Measurements from ENCODE around the gene BNIP1. TPM values are rescaled to one million over a fixed set of nuclear protein-coding genes. Genes with fewer than 3 reads are reported as not detected.
A peak's percentile ranks its signal among the peaks of the same experiment; 100 is the strongest.

Gene BNIP1
- total RNA-seq, 1 donor from 2014 or later = 8.1 TPM

DNA sequence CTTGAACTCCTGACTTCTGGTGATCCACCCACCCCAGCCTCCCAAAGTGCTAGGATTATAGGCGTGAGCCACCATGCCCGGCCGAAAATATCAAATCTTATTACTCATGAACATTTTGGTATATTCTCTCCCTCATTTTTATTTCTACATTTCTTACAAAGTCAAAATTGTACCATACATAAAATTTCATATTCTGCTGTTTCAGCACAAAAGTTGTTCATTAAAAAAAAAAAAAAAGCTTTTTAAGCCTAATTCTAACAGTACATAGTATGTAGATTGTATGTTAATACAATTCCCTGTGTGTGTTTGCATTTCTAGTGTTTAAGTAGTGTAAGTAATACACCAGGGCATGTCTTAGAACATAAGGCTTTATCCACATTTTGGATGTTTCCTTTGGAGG, 14.9 kb downstream of the BNIP1 start:
- DNase-seq = no peak
- intact Hi-C loops (cut with micrococcal nuclease) = no loop called here

DNA sequence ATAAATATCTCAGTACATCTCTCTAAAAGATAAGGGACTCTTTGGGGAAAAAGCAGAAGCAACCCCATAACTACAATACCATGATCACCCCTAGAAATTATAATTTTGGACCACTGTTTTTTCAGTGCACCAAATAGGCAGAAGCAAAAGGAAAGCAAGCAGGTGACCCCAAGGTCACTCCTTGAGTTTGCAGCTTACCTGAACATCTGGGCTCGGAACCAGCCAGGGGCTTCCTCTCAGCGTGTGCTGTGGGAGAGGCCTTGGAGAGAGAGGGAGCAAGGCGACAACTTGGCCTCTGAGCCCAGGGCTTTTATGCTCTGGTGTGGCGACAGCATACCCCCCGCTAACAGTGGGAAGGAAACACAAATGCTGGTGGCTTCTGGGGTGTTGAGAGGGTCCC, 16.8 kb downstream of the BNIP1 start:
- intact Hi-C loops (cut with micrococcal nuclease) = loop anchor here (10.0 kb wide), 1 partner anchor 124 kb away; no protein-coding TSS in a partner anchor
- ATAC-seq (no peak), DNase-seq (no peak)

More for the DNA sequence above, 14.9 kb downstream of the BNIP1 start:
- ATAC-seq = no peak

DNA sequence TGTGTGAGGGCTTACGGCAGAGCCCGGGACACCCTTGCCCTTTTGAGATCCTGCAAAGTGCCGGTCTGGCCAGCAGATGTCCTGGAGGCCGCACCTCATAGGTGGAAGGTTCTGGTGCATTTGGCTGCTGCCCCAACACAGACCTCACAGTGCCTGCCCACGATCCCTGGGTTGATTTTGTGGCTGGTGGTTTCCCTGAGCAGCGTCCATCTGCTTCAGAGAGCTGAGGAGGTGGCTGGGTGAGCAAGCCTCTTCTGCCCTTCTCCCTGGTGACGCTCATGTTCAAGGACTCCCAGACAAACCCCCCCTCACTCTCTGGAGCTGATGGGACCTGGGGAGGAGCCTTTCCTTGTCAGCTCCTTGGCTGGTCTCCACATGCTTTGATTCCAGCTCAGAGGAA, 18.9 kb downstream of the BNIP1 start:
- peak; percentile 59 for DNase-seq
- intact Hi-C loops (cut with micrococcal nuclease) = loop anchor here (10.0 kb wide), 1 partner anchor 122 kb away; no protein-coding TSS in a partner anchor
- peak; percentile 61 for ATAC-seq

DNA sequence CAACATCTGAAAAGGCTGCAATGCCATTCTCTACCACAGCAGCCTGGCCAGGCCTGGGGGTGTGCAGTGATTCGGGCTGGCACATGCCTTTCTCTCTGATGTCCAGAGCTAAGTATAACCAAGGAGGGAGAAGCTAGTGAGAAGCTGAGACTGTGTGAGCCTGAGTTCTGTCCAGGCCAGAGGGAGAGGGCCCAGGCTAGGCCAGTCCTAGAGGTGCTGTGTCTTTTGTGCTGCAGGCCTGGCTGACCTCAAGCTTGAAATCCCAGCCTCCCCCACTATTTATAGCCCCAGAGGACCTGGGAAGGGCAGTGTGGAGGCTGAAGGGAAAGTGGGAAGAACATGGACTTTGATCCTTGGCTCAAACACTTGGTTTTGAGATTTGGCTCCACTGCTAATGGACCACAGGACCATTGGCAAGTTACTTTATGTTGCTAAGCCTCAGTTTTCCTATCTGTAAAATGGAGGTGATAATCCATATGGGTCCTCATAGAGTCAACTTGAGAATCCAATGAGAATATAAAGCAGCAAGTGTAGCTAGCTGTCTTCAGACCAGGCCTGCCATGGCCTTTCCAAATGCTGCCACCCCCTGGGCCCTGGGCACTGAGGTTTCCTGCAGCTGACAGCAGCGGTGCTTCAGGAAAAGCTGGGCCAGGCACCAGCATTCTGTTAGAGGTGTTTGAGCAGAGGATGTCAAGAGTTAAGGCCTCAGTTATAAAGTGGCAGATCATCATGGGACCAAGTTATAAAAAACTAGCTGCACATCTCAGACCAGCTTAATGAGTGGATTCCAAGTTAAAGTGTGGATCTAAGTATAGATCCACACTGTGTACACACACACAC, 21.1 kb downstream of the BNIP1 start:
- DNase-seq = peak; percentile 55
- ATAC-seq = peak; percentile 82

DNA sequence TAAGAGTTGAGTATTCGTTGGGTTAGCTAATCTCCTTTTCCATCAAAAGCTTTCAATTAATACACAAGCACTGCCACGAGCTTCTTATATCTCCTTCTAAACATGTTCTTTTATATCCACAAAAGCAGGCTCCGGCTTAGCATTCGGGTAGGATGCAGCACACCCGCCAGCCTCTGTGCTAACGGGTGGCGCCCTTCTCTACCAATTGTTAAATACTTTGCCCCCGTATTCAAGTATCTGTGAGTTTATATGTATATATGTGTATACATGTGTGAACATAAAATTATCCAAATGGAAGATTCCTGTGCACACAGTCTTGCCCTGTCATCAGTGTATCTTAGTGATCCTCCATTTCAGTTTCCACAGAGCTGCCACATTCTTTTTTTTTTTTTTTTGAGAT, 27.8 kb downstream of the BNIP1 start:
- intact Hi-C loops (cut with micrococcal nuclease) = no loop called here
- DNase-seq (no peak), ATAC-seq (no peak)

More for the DNA sequence above, 21.1 kb downstream of the BNIP1 start:
- intact Hi-C loops (cut with micrococcal nuclease) = loop anchor here (10.0 kb wide), 1 partner anchor 119 kb away; no protein-coding TSS in a partner anchor

DNA sequence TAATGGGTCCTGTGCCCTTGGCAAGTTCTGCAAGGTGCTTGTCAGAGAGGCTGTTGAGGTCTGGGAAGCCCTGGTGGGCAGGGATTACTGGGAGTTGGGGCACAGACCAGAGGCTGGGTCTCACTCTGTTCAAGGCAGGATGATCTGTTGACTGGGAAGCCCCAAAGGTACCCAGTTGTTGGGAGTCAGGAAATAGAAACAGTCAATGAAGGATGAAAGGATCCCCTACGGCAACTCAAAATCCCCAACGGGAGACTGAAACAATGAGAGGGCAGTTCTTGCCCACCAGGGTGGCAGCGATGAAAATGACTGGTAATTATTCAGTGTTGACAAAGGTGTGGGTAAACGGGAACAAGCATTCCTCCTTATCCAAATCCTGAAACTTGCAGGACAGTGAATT, 31.2 kb downstream of the BNIP1 start:
- ATAC-seq = no peak
- DNase-seq = no peak
- intact Hi-C loops (cut with micrococcal nuclease) = no loop called here

DNA sequence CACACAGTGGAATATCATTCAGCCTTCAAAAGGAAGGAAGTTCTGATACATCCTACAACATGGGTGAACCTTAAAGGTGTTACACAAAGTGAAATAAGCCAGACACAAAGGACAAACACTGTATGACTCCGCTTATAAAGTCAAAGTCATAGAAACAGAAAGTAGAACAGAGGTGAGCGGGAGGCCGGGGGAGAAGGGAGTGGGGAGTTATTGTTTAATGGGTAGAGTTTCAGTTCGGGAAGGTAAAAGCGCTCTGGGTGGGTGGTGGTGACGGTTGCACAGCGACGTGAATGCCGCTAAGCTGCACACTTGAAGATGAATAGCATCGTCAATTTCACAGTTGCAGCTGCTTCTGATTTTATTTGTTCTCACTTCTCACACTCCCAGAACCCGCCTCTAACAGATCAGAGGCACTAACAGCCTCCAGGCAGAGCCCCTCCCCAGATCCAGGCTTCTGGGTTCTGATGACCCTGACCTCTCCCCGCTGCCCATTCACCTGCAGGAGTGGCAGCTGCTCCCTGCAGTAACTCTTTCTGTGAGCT, 34.1 kb downstream of the BNIP1 start:
- intact Hi-C loops (cut with micrococcal nuclease) = no loop called here
- DNase-seq = no peak
- ATAC-seq = no peak

DNA sequence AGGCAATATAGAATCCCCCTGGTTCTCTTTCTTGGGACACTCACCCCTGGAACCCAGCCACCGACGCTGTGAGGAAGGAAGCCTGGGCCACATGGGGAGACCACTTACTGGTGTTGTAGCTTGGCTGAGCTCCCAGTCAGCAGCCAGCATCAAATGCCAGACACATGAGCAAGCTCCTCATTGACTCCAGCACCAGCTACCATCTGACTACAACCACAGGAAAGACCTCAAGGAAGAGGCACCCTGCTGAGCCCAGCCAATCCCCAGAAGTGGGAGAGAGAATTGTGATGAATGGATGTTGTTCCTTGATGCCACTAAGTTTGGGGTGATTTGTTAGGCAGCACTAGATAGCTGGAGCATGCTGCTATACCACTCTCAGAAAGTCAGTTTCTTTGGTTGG, 36.0 kb downstream of the BNIP1 start:
- intact Hi-C loops (cut with micrococcal nuclease) = no loop called here
- no peak for ATAC-seq
- DNase-seq = no peak

DNA sequence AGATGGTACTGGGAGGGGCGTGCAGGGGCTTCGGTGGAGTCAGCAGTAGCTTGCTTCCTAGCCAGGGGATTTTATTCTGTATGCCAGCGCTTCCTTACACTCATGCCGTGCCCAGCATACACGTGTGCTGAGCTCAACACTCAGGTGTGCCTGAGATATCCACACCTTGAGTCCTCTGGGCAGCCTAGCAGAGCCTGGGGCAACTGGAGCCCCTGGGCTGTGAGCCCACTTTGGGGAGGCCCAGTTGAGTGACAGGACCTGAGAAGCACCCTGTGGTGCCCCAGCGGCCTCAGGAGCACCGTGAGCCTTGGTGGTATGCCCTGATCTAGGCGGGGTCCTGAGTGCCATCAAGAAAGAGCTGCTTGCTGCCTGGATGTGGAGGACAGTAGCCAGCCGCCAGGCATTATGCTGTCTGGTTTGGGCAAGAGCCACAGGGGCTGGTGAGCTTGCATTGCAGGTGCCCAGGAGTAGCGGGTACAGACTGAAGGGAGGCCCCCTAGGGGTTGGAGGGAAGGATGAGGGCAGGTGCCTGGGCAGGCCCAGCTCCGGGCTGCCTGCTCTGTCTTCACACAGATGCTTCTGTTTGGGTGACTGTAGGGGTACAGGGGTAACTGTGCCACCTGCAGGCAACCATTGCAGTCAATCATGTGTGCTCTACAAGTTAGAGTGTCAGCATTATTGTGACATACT, 42.9 kb downstream of the BNIP1 start:
- ATAC-seq = no peak
- intact Hi-C loops (cut with micrococcal nuclease) = no loop called here
- no peak for DNase-seq

DNA sequence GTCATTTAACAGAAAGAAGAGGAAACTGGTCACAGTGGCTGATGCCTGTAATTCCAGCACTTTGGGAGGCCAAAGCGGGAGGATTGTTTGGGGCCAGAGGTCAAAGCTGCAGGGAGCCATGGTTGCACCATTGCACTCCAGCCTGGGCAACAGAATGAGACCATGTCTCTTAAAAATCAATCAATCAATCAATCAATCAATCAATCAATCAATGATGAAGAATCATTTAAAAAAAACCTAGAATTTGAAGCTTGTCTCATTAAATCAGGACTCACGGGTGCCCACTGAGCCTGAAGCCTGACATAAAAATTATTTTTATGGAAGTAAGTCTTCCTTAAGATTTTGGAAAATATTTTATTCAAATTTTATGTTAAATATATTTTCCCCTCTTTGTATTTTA, 43.9 kb downstream of the BNIP1 start:
- intact Hi-C loops (cut with micrococcal nuclease) = no loop called here
- ATAC-seq = no peak
- DNase-seq = no peak

DNA sequence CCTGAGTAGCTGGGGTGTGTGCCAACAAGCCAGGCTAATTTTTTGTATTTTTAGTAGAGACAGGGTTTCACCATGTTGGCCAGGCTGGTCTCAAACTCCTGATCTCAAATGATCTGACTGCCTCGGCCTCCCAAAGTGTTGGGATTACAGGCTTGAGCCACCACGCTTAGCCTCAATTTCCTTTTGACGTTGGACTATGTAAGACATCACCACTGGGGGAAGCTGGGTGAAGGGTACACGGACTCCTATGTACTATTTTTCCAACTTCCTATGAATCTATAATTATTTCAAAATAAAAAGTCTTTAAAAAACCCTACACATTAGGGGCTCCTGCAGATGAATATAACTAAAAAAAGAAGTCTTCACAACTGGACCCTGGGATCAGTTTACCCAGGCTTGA, 46.7 kb downstream of the BNIP1 start:
- DNase-seq (no peak), ATAC-seq (no peak)
- intact Hi-C loops (cut with micrococcal nuclease) = no loop called here

DNA sequence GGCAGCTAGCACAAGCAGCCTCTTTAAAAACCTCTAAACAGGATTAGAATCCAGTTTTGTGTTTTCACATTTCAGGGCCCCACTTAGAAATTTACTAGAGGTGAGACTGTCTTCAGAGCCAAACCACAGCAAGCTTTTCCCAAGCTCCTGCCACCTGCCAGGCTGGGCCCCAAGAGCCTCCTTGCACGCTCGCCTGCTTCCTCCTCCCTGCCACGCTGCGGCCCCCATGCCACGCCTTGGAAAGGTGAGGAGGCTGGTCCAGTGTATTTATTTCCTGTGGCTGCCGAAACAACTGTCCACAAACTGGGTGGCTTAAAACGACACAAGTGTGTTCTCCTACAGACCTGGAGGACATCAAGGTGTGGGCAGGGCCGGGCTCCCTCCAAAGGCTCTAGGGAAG, 47.2 kb downstream of the BNIP1 start:
- ATAC-seq = no peak
- intact Hi-C loops (cut with micrococcal nuclease) = no loop called here
- no peak for DNase-seq

DNA sequence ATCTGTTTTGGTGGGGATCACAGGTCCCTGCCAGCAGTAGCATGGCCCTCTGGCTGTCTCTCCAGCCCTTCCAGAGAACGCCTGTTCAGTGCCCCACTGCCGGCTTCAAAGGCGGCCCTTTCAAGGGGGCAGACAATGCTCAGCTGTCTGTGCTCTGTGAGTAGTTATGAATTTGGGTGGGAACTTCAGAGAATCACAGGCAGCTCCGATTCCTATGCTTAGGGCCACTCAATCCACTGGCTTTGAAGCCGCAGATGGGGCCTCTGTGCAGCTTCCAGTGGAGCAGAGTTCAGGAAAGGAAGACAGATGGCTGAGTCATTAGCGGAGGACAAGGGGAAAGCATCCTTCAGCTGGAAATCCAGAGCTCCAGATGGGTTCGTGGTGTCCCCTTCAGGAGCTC, 48.2 kb downstream of the BNIP1 start:
- ATAC-seq (no peak), DNase-seq (no peak)
- intact Hi-C loops (cut with micrococcal nuclease) = no loop called here

DNA sequence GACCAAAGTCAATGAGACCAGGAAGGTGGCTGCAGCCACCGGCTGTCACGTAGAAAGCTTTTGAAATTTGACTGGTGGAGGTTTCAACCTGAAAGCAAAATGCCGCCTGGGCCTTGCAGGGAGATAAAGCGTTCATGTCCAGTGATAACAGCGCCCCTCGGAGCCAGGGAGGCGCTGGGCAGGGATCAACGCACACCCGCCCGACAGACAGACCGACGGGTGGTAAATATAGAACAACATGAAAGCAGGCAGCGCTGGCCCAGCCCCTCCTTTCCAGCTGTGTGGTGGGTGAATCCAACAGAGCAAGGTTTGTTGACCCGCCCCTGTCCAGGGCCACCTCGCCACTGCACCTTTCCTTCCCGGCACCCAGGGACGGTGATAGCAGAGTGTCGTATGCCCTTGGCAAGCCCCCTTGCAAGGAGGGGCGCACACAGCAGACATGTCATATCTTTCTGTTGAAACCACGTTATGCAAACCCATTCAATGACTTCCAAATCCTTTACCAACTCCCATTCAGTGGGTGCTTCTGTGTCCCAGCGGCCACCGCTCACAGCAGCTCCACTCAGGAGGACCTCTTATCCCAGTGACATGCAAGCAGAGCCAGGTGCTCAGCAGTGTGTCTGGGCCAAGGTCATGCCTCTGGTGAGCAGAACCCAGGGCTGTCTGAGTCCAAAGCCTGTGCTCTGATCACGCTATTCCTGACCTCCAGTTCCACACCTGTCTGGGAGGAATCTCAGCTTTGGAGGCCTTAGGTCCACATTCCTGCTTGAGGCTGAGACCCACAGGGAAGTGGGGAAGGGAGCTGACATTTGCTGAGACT, 52.0 kb downstream of the BNIP1 start:
- peak; percentile 89 for ATAC-seq
- intact Hi-C loops (cut with micrococcal nuclease) = no loop called here
- DNase-seq = peak; percentile 72

DNA sequence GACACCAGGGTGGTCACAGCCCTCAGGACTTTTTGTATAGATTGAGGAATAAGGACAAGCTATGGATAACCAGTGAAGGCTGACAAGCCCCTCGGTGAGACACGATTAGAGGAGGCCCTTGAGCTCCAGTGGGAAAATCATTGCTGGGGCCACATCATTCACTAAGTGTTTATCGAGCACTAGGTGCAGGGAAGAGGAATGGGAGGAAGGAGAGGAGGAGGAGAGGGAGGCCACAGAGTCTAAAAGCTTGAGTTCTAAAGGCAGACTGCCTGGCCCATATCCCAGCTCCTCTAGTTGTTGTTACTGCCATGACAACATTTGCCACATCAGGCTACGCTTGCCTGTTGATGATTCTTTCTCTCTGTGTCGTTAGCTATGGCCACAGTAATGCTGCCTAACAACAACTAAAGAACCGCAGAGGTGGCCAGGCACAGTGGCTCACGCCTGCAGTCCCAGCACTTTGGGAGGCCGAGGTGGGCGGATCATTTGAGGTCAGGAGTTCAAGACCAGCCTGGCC, 53.1 kb downstream of the BNIP1 start:
- intact Hi-C loops (cut with micrococcal nuclease) = no loop called here
- peak; percentile 34 for DNase-seq
- peak; percentile 81 for ATAC-seq

DNA sequence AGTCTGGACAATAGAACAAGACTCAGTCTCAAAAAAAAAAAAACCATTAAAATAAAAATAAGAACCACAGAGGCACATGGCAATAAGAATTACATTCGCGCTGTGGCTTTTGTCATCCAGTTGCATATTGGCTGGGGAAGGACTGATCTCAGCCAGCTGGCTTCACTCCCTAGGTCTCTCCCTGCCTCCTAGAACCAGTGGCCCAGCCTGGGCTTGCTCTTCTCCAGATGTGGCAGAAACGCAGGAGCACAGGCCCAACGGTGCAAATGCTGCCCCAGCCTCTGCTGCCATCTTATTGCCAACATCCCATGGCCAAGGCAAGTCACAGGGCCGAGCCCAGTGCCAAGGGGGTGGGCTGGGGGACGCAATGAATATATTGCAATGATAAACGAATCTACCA, 53.7 kb downstream of the BNIP1 start:
- DNase-seq = peak; percentile 56
- peak; percentile 60 for ATAC-seq
- intact Hi-C loops (cut with micrococcal nuclease) = no loop called here

DNA sequence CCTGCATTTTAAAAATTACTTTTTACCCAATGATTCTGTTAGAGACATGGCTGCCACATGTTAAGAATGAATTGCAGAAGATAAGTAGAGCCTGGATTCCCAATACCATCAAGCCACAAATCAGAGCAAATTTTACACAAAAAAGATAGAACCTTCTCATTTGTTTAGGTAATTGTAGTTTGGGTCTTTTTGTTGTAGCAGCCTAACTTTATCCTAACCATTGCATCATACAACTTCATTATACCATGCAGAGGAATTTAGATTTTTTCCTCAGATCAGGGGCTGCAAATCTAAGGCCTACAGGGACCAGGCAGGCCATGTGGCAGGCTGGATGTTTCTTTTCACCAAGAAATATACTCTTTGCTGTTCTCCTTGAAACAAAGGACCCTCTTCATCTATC, 56.0 kb downstream of the BNIP1 start:
- ATAC-seq (no peak), DNase-seq (no peak)
- intact Hi-C loops (cut with micrococcal nuclease) = no loop called here

DNA sequence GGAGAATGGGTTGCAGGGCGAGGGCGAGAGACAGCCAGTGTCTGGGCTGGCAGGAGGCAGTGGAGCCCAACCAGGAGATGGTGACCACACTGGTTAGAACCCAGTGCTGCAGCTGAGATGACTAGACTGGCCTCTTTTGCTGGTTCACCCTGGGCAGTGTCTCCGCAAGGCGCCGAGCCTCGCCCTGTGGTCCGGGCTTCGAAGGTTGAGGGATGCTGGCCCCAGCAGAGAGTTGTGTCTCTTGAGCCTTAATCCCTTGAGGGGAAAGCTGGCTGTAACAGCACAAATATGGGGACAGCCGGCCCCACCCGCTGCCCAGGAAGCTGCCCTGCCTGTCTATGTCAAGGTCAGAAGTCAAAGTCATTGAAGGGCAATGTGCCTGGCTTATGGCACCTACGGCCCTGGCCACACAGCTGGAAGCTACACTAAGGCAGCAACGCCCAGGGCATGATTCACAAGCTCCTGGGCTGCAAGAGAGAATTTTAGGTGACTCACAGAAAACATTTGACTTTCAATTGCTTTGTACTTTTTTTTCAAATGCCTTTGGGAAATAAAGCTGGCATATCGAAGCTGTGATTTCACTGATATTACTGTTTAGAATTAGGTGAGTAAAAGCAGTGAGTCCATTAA, 57.4 kb downstream of the BNIP1 start:
- no peak for ATAC-seq
- intact Hi-C loops (cut with micrococcal nuclease) = no loop called here

More for the DNA sequence above, 57.4 kb downstream of the BNIP1 start:
- no peak for DNase-seq
